CD14-positive monocyte (primary cell): ENCODE results near the gene UBE2I. TPM values are rescaled to one million over a fixed set of nuclear protein-coding genes. Genes with fewer than 3 reads are reported as not detected.

Experiments
- DNase-seq, 3 donors: peaks; one replicate each; pipeline ENCODE4 v3.0.0-alpha.2; 2011 to 2022
- H2AFZ ChIP-seq: 2 replicates; pipeline ENCODE4 v1.6.0; 2012; ENCODE audit warnings: mild to moderate bottlenecking, low read depth, low read length, inconsistent platforms; ENCODE audit not compliant: insufficient read depth, poor library complexity, severe bottlenecking
- H3K27ac ChIP-seq, 2 donors: 1 replicate in 1 of 2; 2 replicates in 1 of 2; pipeline ENCODE4 v1.5.1; 2012 to 2013; ENCODE audit warnings: low read length in 2 of 2, control low read depth in 1 of 2, inconsistent platforms in 1 of 2, low read depth in 1 of 2, mild to moderate bottlenecking in 1 of 2
- H3K27me3 ChIP-seq, 2 donors: one replicate each; pipeline versions ENCODE4 v1.6.0 to v1.6.1; 2011 to 2013; ENCODE audit warnings: low read length in 2 of 2; ENCODE audit not compliant: control insufficient read depth in 2 of 2, insufficient read depth in 2 of 2
- H3K36me3 ChIP-seq, 2 donors: replicated peaks in 1 of 2; 1 replicate in 1 of 2; 2 replicates in 1 of 2; pipeline versions ENCODE4 v1.5.1 to v1.6.1; 2012 to 2013; ENCODE audit warnings: low read length in 2 of 2, control low read depth in 1 of 2, inconsistent platforms in 1 of 2, mild to moderate bottlenecking in 1 of 2; ENCODE audit not compliant: insufficient read depth in 2 of 2, control insufficient read depth in 1 of 2
- H3K4me1 ChIP-seq, 2 donors: 1 replicate in 1 of 2; 2 replicates in 1 of 2; pipeline versions ENCODE4 v1.5.1 to v1.6.1; 2012 to 2013; ENCODE audit warnings: low read length in 2 of 2, control low read depth in 1 of 2, inconsistent platforms in 1 of 2, mild to moderate bottlenecking in 1 of 2, moderate library complexity in 1 of 2; ENCODE audit not compliant: insufficient read depth in 2 of 2, control insufficient read depth in 1 of 2
- H3K4me2 ChIP-seq: replicated peaks from 2 replicates; pipeline ENCODE3; 2012; ENCODE audit warnings: low read length, moderate library complexity, mild to moderate bottlenecking; ENCODE audit not compliant: poor library complexity, severe bottlenecking; ENCODE audit errors: extremely low read depth
- H3K4me3 ChIP-seq, 3 experiments: fragments of 200-600 bp in 1 of 3; sonication (generic) in 1 of 3; replicated peaks in 1 of 3; 1 replicate in 2 of 3; 2 replicates in 1 of 3; pipeline ENCODE4 v1.5.1; 2011 to 2013; ENCODE audit warnings: low read length in 3 of 3, mild to moderate bottlenecking in 3 of 3, control low read depth in 2 of 3, low read depth in 2 of 3, inconsistent platforms in 1 of 3, moderate library complexity in 1 of 3
- H3K79me2 ChIP-seq: 2 replicates; pipeline ENCODE4 v1.6.0; 2012; ENCODE audit warnings: mild to moderate bottlenecking, control low read depth, inconsistent platforms, low read length, moderate library complexity; ENCODE audit not compliant: insufficient read depth
- H3K9ac ChIP-seq: 2 replicates; pipeline ENCODE4 v1.6.0; 2017; ENCODE audit warnings: low read length, mild to moderate bottlenecking; ENCODE audit not compliant: insufficient read depth, poor library complexity, severe bottlenecking
- H3K9me3 ChIP-seq, 2 donors: replicated peaks in 1 of 2; 1 replicate in 1 of 2; 2 replicates in 1 of 2; pipeline versions ENCODE4 v1.5.1 to v1.6.1; 2012 to 2013; ENCODE audit warnings: low read length in 2 of 2, control low read depth in 1 of 2; ENCODE audit not compliant: control insufficient read depth in 1 of 2, insufficient read depth in 1 of 2
- H4K20me1 ChIP-seq: 2 replicates; pipeline ENCODE4 v1.6.0; 2012; ENCODE audit warnings: mild to moderate bottlenecking, low read length, control low read depth, moderate library complexity; ENCODE audit not compliant: insufficient read depth
- H3K27ac Mint-ChIP-seq, 7 donors: one replicate each; pipeline ENCODE4 v1.8.0; 2020; ENCODE audit warnings: mild to moderate bottlenecking in 7 of 7, mixed read lengths in 7 of 7, moderate library complexity in 6 of 7, inconsistent platforms in 2 of 7
- H3K27me3 Mint-ChIP-seq, 3 donors: one replicate each; pipeline ENCODE4 v1.8.0; 2021 to 2022; ENCODE audit warnings: low read depth in 3 of 3, mild to moderate bottlenecking in 3 of 3, mixed read lengths in 3 of 3, moderate library complexity in 3 of 3, inconsistent platforms in 1 of 3
- H3K36me3 Mint-ChIP-seq, 2 donors: one replicate each; pipeline ENCODE4 v1.8.0; 2020; ENCODE audit warnings: mixed read lengths in 2 of 2, inconsistent platforms in 1 of 2, mild to moderate bottlenecking in 1 of 2
- H3K4me1 Mint-ChIP-seq: one replicate; pipeline ENCODE4 v1.8.0; 2020; ENCODE audit warnings: mild to moderate bottlenecking, mixed read lengths
- H3K4me3 Mint-ChIP-seq, 2 donors: one replicate each; pipeline ENCODE4 v1.8.0; 2020; ENCODE audit warnings: mild to moderate bottlenecking in 2 of 2, mixed read lengths in 2 of 2, moderate library complexity in 1 of 2
- H3K9me3 Mint-ChIP-seq, 7 donors: one replicate each; pipeline ENCODE4 v1.8.0; 2020 to 2022; ENCODE audit warnings: mixed read lengths in 7 of 7, mild to moderate bottlenecking in 6 of 7, moderate library complexity in 6 of 7, inconsistent platforms in 2 of 7
- WGBS: methylation state at CpG from one replicate; pipeline ENCODE4 v1.1.5; 2013; ENCODE audit warnings: missing lambda C conversion rate; ENCODE audit not compliant: insufficient coverage; 5-methylcytosine and 5-hydroxymethylcytosine counted together
- intact Hi-C, 2 donors: fragments of 100-400 bp; cut with micrococcal nuclease; formaldehyde crosslinking; loops; one replicate each; pipeline versions ENCODE4 v1.15.0 to v1.15.1; 2023
- polyA plus RNA-seq, 3 donors: library from polyadenylated mRNA; depleted of rRNA in 1 of 3; unstranded in 2 of 3; stranded (reverse) in 1 of 3; fragments of 300-500 nt in 2 of 3; fragments of >200 nt in 1 of 3; fragmentation: Illumina TruSeq in 2 of 3; gene quantifications; 1 replicate in 2 of 3; 2 replicates in 1 of 3; pipeline ENCODE4 v1.2.3, GENCODE V29; 2012 to 2021
- TF ChIP-seq, protein P1 (sequence below): fragments of 200-600 bp; IDR thresholded peaks from one replicate; pipeline ENCODE4 v1.8.0; 2022; ENCODE audit warnings: antibody characterized with exemption, mild to moderate bottlenecking

UBE2I gene
- polyA plus RNA-seq, 3 donors, result 76.8 to 112 (median 88.8) TPM

- no peaks in the 10 kb centered on the region for H3K79me2 ChIP-seq
- TF ChIP-seq, protein P1, sequence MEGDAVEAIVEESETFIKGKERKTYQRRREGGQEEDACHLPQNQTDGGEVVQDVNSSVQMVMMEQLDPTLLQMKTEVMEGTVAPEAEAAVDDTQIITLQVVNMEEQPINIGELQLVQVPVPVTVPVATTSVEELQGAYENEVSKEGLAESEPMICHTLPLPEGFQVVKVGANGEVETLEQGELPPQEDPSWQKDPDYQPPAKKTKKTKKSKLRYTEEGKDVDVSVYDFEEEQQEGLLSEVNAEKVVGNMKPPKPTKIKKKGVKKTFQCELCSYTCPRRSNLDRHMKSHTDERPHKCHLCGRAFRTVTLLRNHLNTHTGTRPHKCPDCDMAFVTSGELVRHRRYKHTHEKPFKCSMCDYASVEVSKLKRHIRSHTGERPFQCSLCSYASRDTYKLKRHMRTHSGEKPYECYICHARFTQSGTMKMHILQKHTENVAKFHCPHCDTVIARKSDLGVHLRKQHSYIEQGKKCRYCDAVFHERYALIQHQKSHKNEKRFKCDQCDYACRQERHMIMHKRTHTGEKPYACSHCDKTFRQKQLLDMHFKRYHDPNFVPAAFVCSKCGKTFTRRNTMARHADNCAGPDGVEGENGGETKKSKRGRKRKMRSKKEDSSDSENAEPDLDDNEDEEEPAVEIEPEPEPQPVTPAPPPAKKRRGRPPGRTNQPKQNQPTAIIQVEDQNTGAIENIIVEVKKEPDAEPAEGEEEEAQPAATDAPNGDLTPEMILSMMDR, result no peak
- no peak within 1 kb of the TSS for H3K27ac ChIP-seq
- H2AFZ ChIP-seq, result peak within 1 kb of the TSS; percentile 59
- H3K9me3 ChIP-seq, result peaks cover 5 to 11% of the 10 kb centered on the region in 2 donors
- WGBS, result 6% methylated on average over 79 of the region's 83 CpGs
- H3K4me3 ChIP-seq, result peak within 1 kb of the TSS in 1 of 3 experiments; percentile 54
- H3K36me3 ChIP-seq, result no peaks in the 10 kb centered on the region
- Mint-ChIP-seq H3K4me3 (peak within 1 kb of the TSS; percentile 56 to 82), H3K27ac (peak within 1 kb of the TSS in 2 of 7 donors; percentile 50), H3K4me1 (peaks cover 17% of the 10 kb centered on the region), H3K9me3 (peaks cover 0 to 32% (median 11%) of the 10 kb centered on the region in 7 donors), H3K27me3 (peaks cover 46 to 71% (median 61%) of the 10 kb centered on the region in 3 donors), H3K36me3 (peaks cover 0 to 2% of the 10 kb centered on the region in 2 donors)
- peak within 1 kb of the TSS; percentile 69 for H3K4me2 ChIP-seq
- peak within 1 kb of the TSS; percentile 8 for H3K9ac ChIP-seq
- H3K4me1 ChIP-seq, result peaks cover 13 to 32% of the 10 kb centered on the region in 2 donors
- no peaks in the 10 kb centered on the region for H4K20me1 ChIP-seq
- peaks cover 42 to 59% of the 10 kb centered on the region in 2 donors for H3K27me3 ChIP-seq
- peak; percentile 25 to 52 (median 33) for DNase-seq
- intact Hi-C loops, result no loop called here
Measured at GRCh38 chr16:1333149-1333812, 23.8 kb downstream of the UBE2I start, which contains the start of gene BAIAP3. TSS of gene BAIAP3 (plus strand) at chr16:1333645. CDS start at chr16:1338550, 4,905 bp downstream.

DNA sequence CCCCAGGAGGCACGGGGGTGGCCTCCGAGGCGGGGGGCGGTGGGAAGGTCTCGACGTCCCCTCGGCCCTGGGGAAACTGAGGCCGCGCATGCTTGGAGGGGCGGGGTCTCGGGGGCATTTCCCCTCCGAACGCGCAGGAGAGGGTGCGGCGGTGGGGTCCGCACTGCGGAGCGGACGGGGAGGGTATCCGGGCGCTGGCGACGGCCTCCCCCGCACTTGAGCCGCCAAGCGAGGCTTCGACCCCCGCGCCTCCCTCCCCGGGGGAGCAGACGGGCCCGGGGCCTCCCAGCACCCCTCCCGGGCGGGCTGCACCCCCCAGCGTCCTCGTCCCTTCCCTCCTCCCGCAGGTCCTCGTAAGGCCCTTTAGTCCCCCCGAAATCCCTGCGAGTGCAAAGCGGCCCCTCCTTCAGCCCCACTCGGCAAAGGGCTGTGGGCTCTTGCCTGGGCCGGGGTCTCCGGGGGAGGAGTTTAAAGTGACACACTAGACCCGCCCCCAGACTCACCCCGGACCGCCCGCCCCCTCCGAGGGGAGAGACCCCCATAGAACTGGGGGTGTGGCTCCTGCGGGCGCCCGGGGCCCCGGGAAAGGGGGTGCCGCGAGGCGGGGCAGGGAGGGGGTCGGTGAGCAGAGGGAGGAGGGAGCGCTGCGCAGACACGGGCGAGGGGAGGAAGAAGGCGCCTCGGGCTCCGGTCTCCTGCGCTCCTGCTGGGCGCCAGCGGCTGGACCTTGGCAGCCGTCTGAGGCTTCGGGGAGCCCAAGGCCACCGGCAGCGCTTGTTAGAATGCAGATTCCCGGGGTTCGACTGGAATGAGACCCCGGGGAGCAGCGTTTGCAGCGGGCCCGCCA is 24.6 kb downstream of the UBE2I start:
- Mint-ChIP-seq H3K27ac (no peak overlapping the region), H3K4me1 (peaks cover 17% of the 10 kb centered on the region), H3K4me3 (peak overlapping the region in 1 of 2 donors; percentile 71), H3K9me3 (peaks cover 0 to 29% (median 11%) of the 10 kb centered on the region in 7 donors), H3K27me3 (peaks cover 47 to 71% (median 61%) of the 10 kb centered on the region in 3 donors), H3K36me3 (peaks cover 0 to 2% of the 10 kb centered on the region in 2 donors)
- Histone ChIP-seq H3K79me2 (no peaks in the 10 kb centered on the region), H2AFZ (peak overlapping the region; percentile 59), H3K4me2 (peak overlapping the region; percentile 69), H3K36me3 (no peaks in the 10 kb centered on the region), H3K9ac (peak overlapping the region; percentile 8), H3K27me3 (peaks cover 42 to 59% of the 10 kb centered on the region in 2 donors), H3K4me1 (peaks cover 13 to 32% of the 10 kb centered on the region in 2 donors), H3K27ac (no peak overlapping the region), H3K9me3 (peaks cover 5 to 11% of the 10 kb centered on the region in 2 donors), H3K4me3 (peak overlapping the region in 1 of 3 experiments; percentile 54), H4K20me1 (no peaks in the 10 kb centered on the region)
- TF ChIP-seq, protein P1, result no peak
- 3% methylated on average over 63 of the region's 78 CpGs for WGBS
- intact Hi-C loops, result no loop called here
- no peak for DNase-seq
